ENCODE results near the gene SLC4A1. TPM values are rescaled to one million over a fixed set of nuclear protein-coding genes. Genes with fewer than 3 reads are reported as not detected.

Gene SLC4A1
- total RNA-seq, 1 experiment from 2014 or later, result 0.04 TPM

DNA sequence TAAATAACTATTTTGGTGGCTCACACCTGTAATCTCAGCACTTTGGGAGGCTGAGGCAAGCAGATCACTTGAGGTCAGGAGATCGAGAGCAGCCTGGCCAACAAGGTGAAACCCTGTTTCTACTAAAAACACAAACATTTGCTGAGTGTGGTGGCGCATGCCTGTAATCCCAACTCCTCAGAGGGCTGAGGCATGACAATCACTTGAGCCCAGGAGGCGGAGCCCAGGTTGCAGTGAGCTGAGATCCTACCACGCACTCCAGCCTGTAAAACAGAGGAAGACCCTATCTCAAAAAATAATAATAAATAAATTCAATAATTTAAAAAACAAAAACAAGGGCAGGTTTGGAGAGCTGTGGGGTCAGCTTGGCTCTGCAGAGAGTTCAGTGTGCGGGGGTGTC lies 5.7 kb upstream of the SLC4A1 start:
- H3K27ac ChIP-seq, result no peak overlapping the region
- no peak for DNase-seq
- H3K4me3 ChIP-seq, result no peak overlapping the region
- H3K4me1 ChIP-seq, result peaks cover 25% of the 10 kb centered on the region
- no peaks in the 10 kb centered on the region for H3K36me3 ChIP-seq
- H3K9me3 ChIP-seq (replicated peaks), result no peaks in the 10 kb centered on the region
- H3K27me3 ChIP-seq, result no peaks in the 10 kb centered on the region

- Histone ChIP-seq H3K4me1 (peaks cover 31% of the 10 kb centered on the region), H3K9me3 (replicated peaks) (no peaks in the 10 kb centered on the region), H3K27me3 (no peaks in the 10 kb centered on the region), H3K4me3 (no peak overlapping the region), H3K36me3 (no peaks in the 10 kb centered on the region), H3K27ac (no peak overlapping the region)
- no peak for DNase-seq
Measured at GRCh38 chr17:44272954-44273353, 5.0 kb upstream of the SLC4A1 start.

DNA sequence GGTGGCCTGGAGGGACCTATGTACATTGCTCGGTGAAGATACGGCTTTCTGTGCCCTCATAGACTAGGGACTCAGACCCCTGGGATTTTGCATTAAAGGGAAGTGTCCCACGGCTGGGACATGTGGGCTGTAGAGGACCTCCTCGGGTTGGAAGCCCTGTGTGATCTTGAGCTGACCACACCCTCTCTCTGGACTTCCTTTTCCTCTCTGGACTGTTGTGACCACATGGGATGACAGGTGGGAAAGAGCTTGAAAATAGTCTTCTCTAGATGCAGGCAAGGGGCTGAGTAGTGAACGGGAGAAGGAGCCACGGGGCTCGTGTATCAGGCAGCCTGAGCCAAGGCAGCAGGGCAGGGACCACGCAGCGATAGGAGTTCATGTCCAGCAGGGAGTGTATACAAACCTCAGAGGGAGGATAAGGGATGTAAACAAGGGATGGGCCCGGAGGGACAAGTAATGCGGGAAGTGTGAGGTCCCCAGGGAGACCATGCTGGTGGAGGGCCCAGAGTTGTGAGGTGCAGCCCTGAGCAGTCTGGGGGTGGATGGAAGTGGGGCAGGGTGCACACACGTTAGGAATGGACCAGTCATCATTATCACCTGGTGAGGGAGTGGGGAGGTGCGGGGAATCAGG lies 4.5 kb upstream of the SLC4A1 start:
- Histone ChIP-seq H3K4me1 (peaks cover 36% of the 10 kb centered on the region), H3K9me3 (replicated peaks) (no peaks in the 10 kb centered on the region), H3K4me3 (no peak overlapping the region), H3K27me3 (no peaks in the 10 kb centered on the region), H3K36me3 (no peaks in the 10 kb centered on the region), H3K27ac (no peak overlapping the region)
- peak; percentile 31 to 56 for DNase-seq

DNA sequence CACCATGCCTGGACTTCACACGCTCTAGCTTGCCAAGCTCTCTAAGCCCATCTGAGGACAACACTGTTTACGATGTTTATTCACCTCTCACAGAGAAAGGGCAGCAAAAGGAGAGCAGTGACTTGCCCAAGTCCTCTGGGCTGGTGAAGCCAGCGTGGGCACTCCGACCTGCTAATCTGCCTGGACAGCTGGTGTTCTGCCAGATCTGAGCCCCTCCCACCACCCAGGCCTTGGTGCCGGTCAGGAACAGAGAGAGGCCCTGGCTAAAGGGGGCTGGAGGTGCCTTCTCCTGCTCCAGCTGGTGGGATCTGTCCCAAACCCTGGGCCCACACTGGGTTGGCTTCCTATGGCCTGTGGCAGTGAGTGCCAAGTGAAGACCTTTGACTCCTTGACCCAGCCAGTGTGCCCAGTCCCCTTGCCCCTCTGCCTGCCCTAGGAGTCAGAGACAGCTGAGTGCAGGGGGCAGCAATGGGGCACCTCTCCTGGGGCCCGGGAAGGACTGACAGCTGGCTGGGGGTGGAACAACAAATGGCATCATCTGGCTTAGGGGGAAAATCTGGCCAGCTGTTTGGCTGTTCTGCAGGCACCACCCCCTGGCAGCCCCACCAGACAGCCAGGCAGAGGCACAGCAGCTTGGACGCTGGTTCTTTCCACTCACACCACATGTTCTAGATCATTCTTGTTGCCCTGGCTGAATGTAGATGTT lies 1.8 kb upstream of the SLC4A1 start:
- H3K9me3 ChIP-seq (replicated peaks), result no peaks in the 10 kb centered on the region
- H3K4me3 ChIP-seq, result no peak overlapping the region
- H3K27ac ChIP-seq, result peak overlapping the region; percentile 77
- 0 out of 2 replicates have a peak, but pooled peaks cover 4% of the 10 kb centered on the region for H3K27me3 ChIP-seq
- H3K4me1 ChIP-seq, result peaks cover 37% of the 10 kb centered on the region
- H3K36me3 ChIP-seq, result no peaks in the 10 kb centered on the region
- DNase-seq, result peak; percentile 84 to 90

DNA sequence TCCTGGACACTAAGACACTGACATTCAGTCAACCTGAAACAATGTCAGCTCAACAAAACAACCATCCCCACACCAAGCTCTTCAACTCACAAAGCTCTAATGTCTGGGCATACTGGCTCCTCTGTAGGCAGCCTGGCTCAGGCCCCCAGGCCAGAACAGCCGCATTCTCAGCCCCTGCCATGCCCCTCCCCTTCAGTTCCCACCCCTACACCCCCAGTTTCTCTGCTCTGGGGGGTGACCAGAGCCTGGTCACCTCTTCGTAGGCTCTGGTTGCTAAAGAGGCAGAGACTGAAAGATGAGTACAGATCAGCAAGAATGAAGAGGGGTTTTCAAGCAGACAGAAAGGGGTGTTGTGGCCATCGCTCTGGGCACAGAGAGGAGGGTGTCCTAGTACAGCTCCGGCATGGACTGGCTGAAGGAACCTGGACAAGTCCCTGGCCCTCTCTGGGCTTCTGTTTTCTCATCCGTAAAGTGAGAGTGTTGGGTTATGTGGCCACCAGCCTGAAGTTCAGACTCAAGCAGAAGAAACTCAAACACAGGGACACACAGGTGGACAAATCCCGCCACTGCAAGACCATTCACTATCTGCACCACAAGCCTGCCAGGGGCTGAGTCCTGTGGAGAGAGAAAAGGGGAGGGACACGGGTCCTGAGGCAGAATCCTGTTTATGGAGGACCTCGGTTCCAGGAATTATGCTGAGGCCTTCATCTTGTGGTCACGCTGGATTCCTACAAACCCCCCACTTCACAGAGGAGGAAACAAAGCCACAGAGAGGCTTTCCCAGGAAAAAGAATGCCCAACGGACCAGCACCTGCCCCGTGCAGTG lies 987 bp upstream of the SLC4A1 start:
- peaks cover 37% of the 10 kb centered on the region for H3K4me1 ChIP-seq
- H3K27me3 ChIP-seq, result 0 out of 2 replicates have a peak, but pooled peaks cover 11% of the 10 kb centered on the region
- peak; percentile 69 to 83 for DNase-seq
- no peaks in the 10 kb centered on the region for H3K9me3 ChIP-seq (replicated peaks)
- no peak overlapping the region for H3K4me3 ChIP-seq
- H3K27ac ChIP-seq, result peak overlapping the region; percentile 77
- H3K36me3 ChIP-seq, result no peaks in the 10 kb centered on the region

DNA sequence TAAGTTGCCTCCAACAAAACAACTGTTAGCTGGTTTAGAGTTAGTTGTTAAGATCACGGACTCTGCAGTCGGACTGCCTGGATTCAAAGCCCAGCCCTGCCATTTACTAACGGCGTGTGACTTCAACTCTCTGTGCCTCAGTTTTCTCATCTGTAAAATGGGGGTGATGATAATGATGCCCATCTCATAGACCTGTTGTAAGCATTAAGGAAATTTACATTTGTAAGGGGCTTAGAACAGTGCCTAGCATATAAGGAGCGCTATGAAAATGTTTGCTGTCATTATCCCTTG lies 825 bp downstream of the SLC4A1 start:
- H3K27me3 ChIP-seq, result 0 out of 2 replicates have a peak, but pooled peaks cover 19% of the 10 kb centered on the region
- no peak overlapping the region for H3K4me3 ChIP-seq
- DNase-seq, result no peak

DNA sequence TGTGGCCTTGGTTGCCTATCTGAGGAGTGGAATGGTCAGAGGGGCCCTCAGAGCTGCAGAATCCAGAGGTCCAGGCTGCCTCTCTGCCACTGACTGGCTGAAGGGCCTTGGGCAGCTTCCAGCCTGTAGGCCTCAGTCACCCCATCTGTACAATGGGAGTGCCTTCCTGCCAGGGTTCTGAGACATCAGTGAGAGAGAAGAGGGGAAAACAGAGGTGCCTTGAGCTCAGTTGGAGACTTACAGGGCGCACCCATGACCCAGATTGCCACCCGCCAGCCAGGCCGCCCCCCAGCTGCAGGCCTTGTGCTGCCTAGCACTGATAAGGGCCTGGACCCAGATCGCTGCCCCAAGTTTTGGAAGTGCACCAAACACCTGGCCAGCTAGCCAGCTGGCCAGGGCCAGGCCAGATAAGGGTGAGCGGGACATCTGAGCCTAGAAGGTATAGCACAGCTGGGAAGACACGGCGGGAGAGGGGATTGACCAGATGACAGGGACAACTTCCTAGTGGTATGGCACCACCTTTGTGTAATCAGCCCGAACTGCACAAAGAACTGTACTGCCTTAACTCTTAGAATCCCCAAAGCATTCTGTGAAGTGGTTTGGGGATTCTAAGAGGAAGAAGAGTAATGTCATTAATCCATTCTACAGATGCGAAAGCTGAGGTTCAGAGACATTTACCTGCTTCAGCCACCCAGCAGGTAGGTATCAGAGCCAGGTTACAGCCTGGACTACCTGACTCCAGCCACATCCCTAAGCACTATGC lies 1.4 kb downstream of the SLC4A1 start:
- H3K9me3 ChIP-seq (replicated peaks), result no peaks in the 10 kb centered on the region
- no peak overlapping the region for H3K27ac ChIP-seq
- DNase-seq, result peak; percentile 26 to 51
- H3K36me3 ChIP-seq, result no peaks in the 10 kb centered on the region
- 0 out of 2 replicates have a peak, but pooled peaks cover 19% of the 10 kb centered on the region for H3K27me3 ChIP-seq
- peaks cover 30% of the 10 kb centered on the region for H3K4me1 ChIP-seq
- no peak overlapping the region for H3K4me3 ChIP-seq

More for the DNA sequence above, 825 bp downstream of the SLC4A1 start:
- Histone ChIP-seq H3K27ac (no peak overlapping the region), H3K4me1 (peaks cover 30% of the 10 kb centered on the region), H3K9me3 (replicated peaks) (no peaks in the 10 kb centered on the region), H3K36me3 (no peaks in the 10 kb centered on the region)

DNA sequence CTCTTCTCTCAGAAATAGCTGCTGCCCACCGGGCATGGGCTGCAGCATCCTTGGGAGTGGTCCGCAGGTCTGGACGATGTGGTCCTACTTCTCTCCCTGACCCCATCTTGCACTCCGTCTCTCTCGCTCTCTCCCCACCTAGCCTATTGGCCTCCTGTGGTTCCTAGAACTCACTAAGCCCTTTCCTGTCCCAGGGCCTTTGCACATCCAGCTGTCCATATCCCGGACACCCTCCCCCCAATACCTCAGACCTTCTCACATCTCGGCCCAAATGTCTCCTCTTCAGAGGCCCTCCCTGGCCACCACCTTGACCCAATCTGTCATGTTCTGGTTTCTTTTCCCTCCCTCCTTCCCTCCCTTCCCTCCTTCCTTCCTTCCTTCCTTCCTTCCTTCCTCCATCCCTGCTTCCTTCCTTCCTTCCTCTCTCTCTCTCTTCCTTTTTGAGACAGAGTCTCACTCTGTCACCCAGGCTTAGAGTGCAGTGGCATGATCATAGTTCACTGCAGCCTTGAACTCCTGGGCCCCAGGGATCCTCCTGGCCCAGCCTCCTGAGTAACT lies 4.5 kb downstream of the SLC4A1 start:
- H3K4me1 ChIP-seq, result peaks cover 11% of the 10 kb centered on the region
- 0 out of 2 replicates have a peak, but pooled peaks cover 21% of the 10 kb centered on the region for H3K27me3 ChIP-seq
- no peak overlapping the region for H3K4me3 ChIP-seq
- H3K9me3 ChIP-seq (replicated peaks), result no peaks in the 10 kb centered on the region
- no peak for DNase-seq
- no peak overlapping the region for H3K27ac ChIP-seq
- no peaks in the 10 kb centered on the region for H3K36me3 ChIP-seq

- Histone ChIP-seq H3K4me3 (no peak overlapping the region), H3K36me3 (no peaks in the 10 kb centered on the region), H3K4me1 (peaks cover 4% of the 10 kb centered on the region; the same call in 1 of the 2 replicates), H3K27me3 (0 out of 2 replicates have a peak, but pooled peaks cover 21% of the 10 kb centered on the region), H3K27ac (no peak overlapping the region), H3K9me3 (replicated peaks) (no peaks in the 10 kb centered on the region)
- DNase-seq, result no peak
Measured at GRCh38 chr17:44262654-44263225, 5.2 kb downstream of the SLC4A1 start.

- Histone ChIP-seq H3K9me3 (replicated peaks) (no peaks in the 10 kb centered on the region), H3K27me3 (0 out of 2 replicates have a peak, but pooled peaks cover 24% of the 10 kb centered on the region), H3K36me3 (no peaks in the 10 kb centered on the region), H3K27ac (no peak overlapping the region), H3K4me1 (no peaks in the 10 kb centered on the region), H3K4me3 (no peak overlapping the region)
- DNase-seq, result no peak
Measured at GRCh38 chr17:44260296-44260695, 7.6 kb downstream of the SLC4A1 start.

DNA sequence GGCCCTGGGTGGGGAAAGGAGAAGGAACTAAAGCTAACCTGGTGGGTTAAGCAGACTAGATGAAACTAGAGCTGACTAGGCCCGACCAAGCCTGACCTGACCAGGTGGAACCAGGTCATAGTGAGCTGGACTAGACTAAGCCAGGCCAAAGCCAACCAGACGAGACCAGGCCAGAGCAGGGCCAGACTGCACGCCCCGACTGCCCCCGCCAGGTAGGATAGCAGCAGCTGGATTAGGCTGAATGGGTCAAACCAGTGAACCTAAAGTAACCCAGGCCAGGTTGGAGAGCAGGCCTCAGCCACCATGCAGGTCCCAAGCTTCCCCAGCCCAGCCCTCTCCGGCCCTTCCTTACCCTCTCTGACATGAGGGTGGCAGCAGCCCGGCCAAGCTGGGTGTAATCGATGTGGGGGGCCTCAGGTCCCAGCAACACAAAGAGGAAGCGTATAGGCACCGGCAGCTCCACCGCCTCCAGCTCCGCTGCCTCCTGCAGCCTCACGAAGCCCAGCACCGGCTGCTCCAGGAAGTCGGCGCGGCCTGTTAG lies 9.1 kb downstream of the SLC4A1 start:
- Histone ChIP-seq H3K27ac (no peak overlapping the region), H3K36me3 (no peaks in the 10 kb centered on the region), H3K27me3 (0 out of 2 replicates have a peak, but pooled peaks cover 24% of the 10 kb centered on the region), H3K9me3 (replicated peaks) (no peaks in the 10 kb centered on the region), H3K4me1 (no peaks in the 10 kb centered on the region), H3K4me3 (no peak overlapping the region)
- no peak for DNase-seq

DNA sequence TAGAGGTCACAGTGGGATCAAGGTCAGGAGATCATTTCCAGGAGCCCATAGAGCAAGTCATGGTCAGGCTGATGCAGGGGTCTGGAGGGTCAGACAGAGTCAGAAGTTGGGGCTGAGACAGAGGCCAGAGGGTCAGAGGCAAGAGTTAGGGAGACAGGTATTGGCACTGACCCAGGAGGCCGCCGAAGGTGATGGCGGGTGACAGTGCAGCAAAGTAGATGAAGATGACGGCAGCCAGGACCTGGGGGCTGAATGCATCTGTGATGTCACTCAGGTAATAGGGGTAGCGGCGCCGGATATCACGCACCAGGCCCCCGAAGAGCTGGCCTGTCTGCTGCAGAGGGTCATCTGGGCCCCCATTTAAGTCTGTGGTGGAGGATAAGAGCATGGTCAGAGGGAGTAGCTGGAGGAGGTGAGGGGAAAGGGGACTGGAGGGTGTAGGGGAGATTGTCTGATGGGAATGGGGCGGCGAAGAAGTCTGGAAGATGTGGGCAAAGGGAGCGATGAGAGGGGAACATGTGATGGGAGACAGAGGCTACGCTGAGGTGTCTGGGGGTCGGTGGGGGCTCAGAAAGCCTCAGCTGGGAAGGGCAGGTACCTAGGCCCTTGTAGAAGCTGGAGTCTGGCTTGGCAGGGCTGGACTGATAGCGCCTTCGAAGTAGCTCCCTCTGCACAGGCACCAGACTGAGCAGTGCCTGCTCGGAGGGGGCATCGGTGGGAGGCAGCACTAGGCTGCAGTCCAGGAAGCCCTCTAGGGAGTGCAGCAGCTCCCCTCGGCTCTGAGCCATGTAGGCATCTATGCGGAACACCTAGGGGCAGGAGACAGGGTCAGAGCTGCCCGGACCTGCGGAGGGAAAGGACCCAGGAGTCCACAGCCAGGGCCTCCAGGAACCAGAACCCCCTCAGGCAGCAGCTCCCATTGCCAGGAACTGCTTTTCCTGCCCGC lies 9.8 kb downstream of the SLC4A1 start:
- Histone ChIP-seq H3K27ac (no peak overlapping the region), H3K27me3 (0 out of 2 replicates have a peak, but pooled peaks cover 24% of the 10 kb centered on the region), H3K36me3 (no peaks in the 10 kb centered on the region), H3K9me3 (replicated peaks) (no peaks in the 10 kb centered on the region), H3K4me1 (no peaks in the 10 kb centered on the region), H3K4me3 (no peak overlapping the region)
- DNase-seq, result no peak

GRCh38 chr17:44256671-44257070 lies 11.3 kb downstream of the SLC4A1 start:
- no peak for DNase-seq
- Histone ChIP-seq H3K9me3 (replicated peaks) (no peaks in the 10 kb centered on the region), H3K27ac (no peak overlapping the region), H3K27me3 (0 out of 2 replicates have a peak, but pooled peaks cover 15% of the 10 kb centered on the region), H3K36me3 (no peaks in the 10 kb centered on the region), H3K4me3 (no peak overlapping the region), H3K4me1 (no peaks in the 10 kb centered on the region)
